Liver (tissue), 9 donors: ENCODE measurements around the gene HCK. TPM values are rescaled to one million over a fixed set of nuclear protein-coding genes. Genes with fewer than 3 reads are reported as not detected.

Experiments
- DNase-seq: peaks from one replicate; pipeline ENCODE4 v3.0.0-alpha.2; 2017; ENCODE audit warnings: low spot score
- H3K27ac ChIP-seq, 2 donors: one replicate each; pipeline ENCODE4 v1.7.0; 2013; ENCODE audit warnings: inconsistent platforms in 2 of 2, low read length in 2 of 2, control low read depth in 1 of 2, low read depth in 1 of 2, mild to moderate bottlenecking in 1 of 2
- H3K27me3 ChIP-seq, 4 donors: one replicate each; pipeline versions ENCODE4 v1.6.1 to v1.7.0; 2013; ENCODE audit warnings: low read length in 3 of 4, inconsistent platforms in 1 of 4, mild to moderate bottlenecking in 1 of 4, moderate library complexity in 1 of 4; ENCODE audit not compliant: control insufficient read depth in 4 of 4, insufficient read depth in 4 of 4
- H3K36me3 ChIP-seq, 4 donors: one replicate each; pipeline versions ENCODE4 v1.6.1 to v1.7.0; 2013; ENCODE audit warnings: low read length in 3 of 4, mild to moderate bottlenecking in 3 of 4, low read depth in 1 of 4, moderate library complexity in 1 of 4; ENCODE audit not compliant: control insufficient read depth in 4 of 4, insufficient read depth in 3 of 4
- H3K4me1 ChIP-seq, 4 donors: one replicate each; pipeline versions ENCODE4 v1.6.1 to v1.7.0; 2013; ENCODE audit warnings: low read length in 3 of 4, mild to moderate bottlenecking in 3 of 4, moderate library complexity in 1 of 4; ENCODE audit not compliant: control insufficient read depth in 4 of 4, insufficient read depth in 4 of 4
- H3K4me3 ChIP-seq, 3 donors: one replicate each; pipeline versions ENCODE4 v1.6.1 to v1.7.0; 2013; ENCODE audit warnings: low read length in 3 of 3, control low read depth in 1 of 3, low read depth in 1 of 3, mild to moderate bottlenecking in 1 of 3
- H3K9ac ChIP-seq, 2 donors: one replicate each; pipeline ENCODE4 v1.7.0; 2013; ENCODE audit warnings: low read length in 2 of 2, mild to moderate bottlenecking in 2 of 2, moderate library complexity in 2 of 2, control low read depth in 1 of 2, low read depth in 1 of 2
- H3K9me3 ChIP-seq, 4 donors: one replicate each; pipeline versions ENCODE4 v1.6.1 to v1.7.0; 2013; ENCODE audit warnings: low read length in 3 of 4; ENCODE audit not compliant: control insufficient read depth in 4 of 4
- ATF3 ChIP-seq: IDR thresholded peaks from 2 replicates; pipeline ENCODE4 v1.6.1; 2016; ENCODE audit warnings: antibody characterized with exemption
- CTCF ChIP-seq: fragments of 150-350 bp; IDR thresholded peaks from 2 replicates; pipeline ENCODE4 v1.5.1; 2017; ENCODE audit warnings: improper control_type of control experiment, low read depth, low read length; ENCODE audit not compliant: missing input control
- EGR1 ChIP-seq, 2 donors: IDR thresholded peaks; 2 replicates each; pipeline ENCODE4 v1.6.1; 2016 to 2018; ENCODE audit warnings: antibody characterized with exemption in 2 of 2, low read depth in 2 of 2
- FOXA1 ChIP-seq: IDR thresholded peaks from 2 replicates; pipeline ENCODE4 v1.6.1; 2016; ENCODE audit warnings: antibody characterized with exemption
- FOXA2 ChIP-seq: IDR thresholded peaks from 2 replicates; pipeline ENCODE4 v1.6.1; 2016; ENCODE audit warnings: antibody characterized with exemption
- GABPA ChIP-seq, 2 donors: IDR thresholded peaks in 1 of 2; conservative IDR thresholded peaks in 1 of 2; 2 replicates each; pipeline ENCODE4 v1.6.1; 2016; ENCODE audit warnings: antibody characterized with exemption in 2 of 2, mild to moderate bottlenecking in 1 of 2, moderate library complexity in 1 of 2
- HNF4A ChIP-seq, 2 donors: conservative IDR thresholded peaks; 2 replicates each; pipeline ENCODE4 v1.6.1; 2016; ENCODE audit warnings: antibody characterized with exemption in 2 of 2, mild to moderate bottlenecking in 2 of 2
- HNF4G ChIP-seq: IDR thresholded peaks from 2 replicates; pipeline ENCODE4 v1.6.1; 2016; ENCODE audit warnings: antibody characterized with exemption
- JUND ChIP-seq, 2 donors: IDR thresholded peaks; 2 replicates each; pipeline ENCODE4 v1.6.1; 2016; ENCODE audit warnings: antibody characterized with exemption in 2 of 2
- MAX ChIP-seq: IDR thresholded peaks from 2 replicates; pipeline ENCODE4 v1.6.1; 2016; ENCODE audit warnings: antibody characterized with exemption
- NR2F2 ChIP-seq: IDR thresholded peaks from 2 replicates; pipeline ENCODE4 v1.6.1; 2016; ENCODE audit warnings: antibody characterized with exemption
- RAD21 ChIP-seq, 2 donors: IDR thresholded peaks; 2 replicates each; pipeline ENCODE4 v1.6.1; 2016; ENCODE audit warnings: antibody characterized with exemption in 2 of 2, mild to moderate bottlenecking in 2 of 2
- REST ChIP-seq: IDR thresholded peaks from 2 replicates; pipeline ENCODE4 v1.6.1; 2016; ENCODE audit warnings: antibody characterized with exemption, mild to moderate bottlenecking
- RXRA ChIP-seq, 2 donors: IDR thresholded peaks; 2 replicates each; pipeline ENCODE4 v1.6.1; 2017 to 2018; ENCODE audit warnings: antibody characterized with exemption in 2 of 2, mild to moderate bottlenecking in 1 of 2
- SP1 ChIP-seq: IDR thresholded peaks from 2 replicates; pipeline ENCODE4 v1.6.1; 2018; ENCODE audit warnings: antibody characterized with exemption, mild to moderate bottlenecking
- TAF1 ChIP-seq: conservative IDR thresholded peaks from 2 replicates; pipeline ENCODE4 v1.6.1; 2016; ENCODE audit warnings: antibody characterized with exemption, mild to moderate bottlenecking
- YY1 ChIP-seq: IDR thresholded peaks from 2 replicates; pipeline ENCODE4 v1.6.1; 2016; ENCODE audit warnings: antibody characterized with exemption, mild to moderate bottlenecking
- WGBS: extraction: QIAGEN DNeasy Blood & Tissue Kit; methylation state at CpG from one replicate; pipeline ENCODE4 v1.1.7; 2013; 5-methylcytosine and 5-hydroxymethylcytosine counted together
- polyA plus RNA-seq, 2 donors: library from polyadenylated mRNA; stranded (reverse) in 1 of 2; unstranded in 1 of 2; fragments of 200-250 nt in 1 of 2; fragments of >200 nt in 1 of 2; fragmentation: Nextera tagmentation in 1 of 2; extraction: Ambion mirVana in 1 of 2; gene quantifications; one replicate each; pipeline versions ENCODE4 v1.2.1 to v1.2.3, GENCODE V29; 2013 to 2015
- total RNA-seq, 2 donors: library from RNA; depleted of rRNA; stranded (reverse); fragments of >200 nt; gene quantifications; one replicate each; pipeline ENCODE4 v1.2.3, GENCODE V29; 2014
- TF ChIP-seq, protein P1 (sequence below): IDR thresholded peaks from 2 replicates; pipeline ENCODE4 v1.6.1; 2016; ENCODE audit warnings: antibody characterized with exemption
- donor health status: healthy.
- donor health status: healthy.
- donor health status: healthy.
- donor health status: healthy.
- donor health status: healthy.

HCK gene
- total and polyA plus RNA-seq, 4 donors, result 1.8 to 20.6 (median 10.2) TPM

DNA sequence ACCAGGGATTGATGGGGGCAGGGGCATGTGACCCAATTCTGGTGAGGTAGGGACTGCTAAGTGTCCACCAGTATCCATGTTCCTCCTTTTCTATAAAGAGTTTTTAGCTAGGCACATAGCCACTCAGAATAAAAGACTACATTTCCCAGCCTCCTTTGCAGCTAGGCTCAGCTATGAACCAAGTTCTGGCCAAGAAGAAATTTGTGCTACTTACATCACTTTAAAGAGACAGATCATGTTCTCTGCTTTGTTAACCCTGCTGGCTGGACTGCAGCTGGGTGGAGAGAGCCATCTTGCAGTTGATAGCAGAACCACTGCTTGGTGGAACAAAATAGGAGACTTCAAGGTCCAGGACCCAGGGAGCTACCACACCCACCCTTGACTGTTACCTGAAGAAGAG is 47.1 kb upstream of the HCK start:
- TF ChIP-seq, protein P1, sequence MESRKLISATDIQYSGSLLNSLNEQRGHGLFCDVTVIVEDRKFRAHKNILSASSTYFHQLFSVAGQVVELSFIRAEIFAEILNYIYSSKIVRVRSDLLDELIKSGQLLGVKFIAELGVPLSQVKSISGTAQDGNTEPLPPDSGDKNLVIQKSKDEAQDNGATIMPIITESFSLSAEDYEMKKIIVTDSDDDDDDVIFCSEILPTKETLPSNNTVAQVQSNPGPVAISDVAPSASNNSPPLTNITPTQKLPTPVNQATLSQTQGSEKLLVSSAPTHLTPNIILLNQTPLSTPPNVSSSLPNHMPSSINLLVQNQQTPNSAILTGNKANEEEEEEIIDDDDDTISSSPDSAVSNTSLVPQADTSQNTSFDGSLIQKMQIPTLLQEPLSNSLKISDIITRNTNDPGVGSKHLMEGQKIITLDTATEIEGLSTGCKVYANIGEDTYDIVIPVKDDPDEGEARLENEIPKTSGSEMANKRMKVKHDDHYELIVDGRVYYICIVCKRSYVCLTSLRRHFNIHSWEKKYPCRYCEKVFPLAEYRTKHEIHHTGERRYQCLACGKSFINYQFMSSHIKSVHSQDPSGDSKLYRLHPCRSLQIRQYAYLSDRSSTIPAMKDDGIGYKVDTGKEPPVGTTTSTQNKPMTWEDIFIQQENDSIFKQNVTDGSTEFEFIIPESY, result no peak
- TF ChIP-seq RAD21 (IDR thresholded peaks at IDR 0.05) (no peak), CTCF (no peak), NR2F2 (no peak), GABPA (IDR thresholded peaks at IDR 0.05 in 1 of 2, conservative IDR thresholded peaks at IDR 0.05 in 1 of 2) (no peak), REST (no peak), JUND (IDR thresholded peaks at IDR 0.05) (no peak), HNF4G (no peak), FOXA2 (no peak), EGR1 (IDR thresholded peaks at IDR 0.05; ENCODE audit: low read depth in 2 of 2) (no peak), FOXA1 (no peak), RXRA (IDR thresholded peaks at IDR 0.05) (no peak), MAX (no peak), YY1 (no peak), ATF3 (no peak), SP1 (no peak), TAF1 (no peak), HNF4A (conservative IDR thresholded peaks at IDR 0.05) (no peak)
- H3K4me1 ChIP-seq, result peaks cover 0 to 2% (median 0%) of the 10 kb centered on the region in 4 donors
- no peaks in the 10 kb centered on the region for H3K27me3 ChIP-seq
- H3K4me3 ChIP-seq, result no peak overlapping the region
- H3K9ac ChIP-seq, result no peak overlapping the region
- no peaks in the 10 kb centered on the region for H3K9me3 ChIP-seq
- no peaks in the 10 kb centered on the region for H3K36me3 ChIP-seq
- DNase-seq, result no peak
- H3K27ac ChIP-seq, result no peak overlapping the region

DNA sequence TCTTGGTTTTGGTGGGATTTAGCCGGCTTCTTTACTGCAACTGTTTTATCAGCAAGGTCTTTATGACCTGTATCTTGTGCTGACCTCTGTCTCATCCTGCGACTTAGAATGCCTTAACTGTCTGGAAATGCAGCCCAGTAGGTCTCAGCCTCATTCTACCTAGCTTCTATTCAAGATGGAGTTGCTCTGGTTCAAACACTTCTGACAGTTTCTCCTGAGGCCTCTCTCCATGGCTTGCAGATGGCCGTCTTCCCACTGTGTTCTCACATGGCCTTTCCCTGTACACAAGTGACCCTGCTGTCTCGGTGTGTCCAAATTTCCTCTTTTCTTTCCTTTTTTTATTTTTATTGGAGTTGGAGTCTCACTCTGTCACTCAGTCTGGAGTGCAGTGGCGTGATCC is 46.0 kb upstream of the HCK start:
- Histone ChIP-seq H3K9me3 (no peaks in the 10 kb centered on the region), H3K9ac (no peak overlapping the region), H3K36me3 (no peaks in the 10 kb centered on the region), H3K27me3 (no peaks in the 10 kb centered on the region), H3K27ac (no peak overlapping the region), H3K4me1 (peaks cover 0 to 2% (median 0%) of the 10 kb centered on the region in 4 donors), H3K4me3 (no peak overlapping the region)
- 84% methylated on average over 5 of the region's 5 CpGs for WGBS
- DNase-seq, result no peak
- no peak for TF ChIP-seq FOXA2
- TF ChIP-seq HNF4G, result no peak
- no peak for TF ChIP-seq MAX
- no peak for TF ChIP-seq ATF3
- no peak for TF ChIP-seq JUND (IDR thresholded peaks at IDR 0.05)
- TF ChIP-seq HNF4A (conservative IDR thresholded peaks at IDR 0.05), result no peak
- TF ChIP-seq YY1, result no peak
- TF ChIP-seq RXRA (IDR thresholded peaks at IDR 0.05), result no peak
- TF ChIP-seq TAF1, result no peak
- TF ChIP-seq NR2F2, result no peak
- TF ChIP-seq, protein P1, result no peak
- TF ChIP-seq FOXA1, result no peak
- TF ChIP-seq CTCF, result no peak
